ENCODE data around the gene PSD. TPM values are rescaled to one million over a fixed set of nuclear protein-coding genes. Genes with fewer than 3 reads are reported as not detected.

Gene PSD
- total and polyA plus RNA-seq, 9 of the 15 experiments (the other 6 are each of a cell fraction or from before 2014, with no cell fraction given) = 0.11 to 1.7 (median 0.54) TPM; not detected in 2

DNA sequence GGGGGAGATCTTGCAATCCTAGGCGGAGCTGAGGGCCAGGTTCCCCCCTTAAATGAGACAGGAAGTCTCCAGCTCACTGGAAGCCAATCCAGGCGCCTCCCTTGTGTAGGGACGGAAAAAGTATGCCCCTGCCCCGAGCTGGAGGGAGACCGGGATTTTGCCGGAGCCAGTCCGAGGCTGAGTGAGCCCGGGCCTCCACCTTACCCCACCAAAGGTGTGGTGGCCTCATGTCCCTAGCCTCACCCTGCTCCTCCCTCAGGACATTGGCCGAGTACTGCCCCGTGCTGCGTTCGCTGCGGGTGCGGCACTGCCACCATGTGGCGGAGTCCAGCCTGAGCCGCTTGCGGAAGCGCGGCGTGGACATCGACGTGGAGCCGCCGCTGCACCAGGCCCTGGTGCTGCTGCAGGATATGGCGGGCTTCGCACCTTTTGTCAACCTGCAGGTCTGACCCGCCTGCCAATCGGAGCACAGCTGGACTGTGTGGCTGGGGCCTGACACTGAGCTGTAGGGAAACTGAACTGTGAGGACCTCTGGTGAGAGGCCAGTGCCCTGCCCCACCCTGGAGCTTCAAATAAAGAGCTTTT is 4.1 kb upstream of the PSD start (continued):
- TF ChIP-seq RAD21 (CRISPR knock-in tag; conservative IDR thresholded peaks at IDR 0.05 in 1 of 2, IDR thresholded peaks at IDR 0.05 in 1 of 2) (peak; percentile 56 to 72), ZNF696 (CRISPR knock-in tag; conservative IDR thresholded peaks at IDR 0.05) (no peak), KDM1A (IDR thresholded peaks at IDR 0.05) (no peak), MXD1 (CRISPR knock-in tag; IDR thresholded peaks at IDR 0.05; ENCODE audit: borderline replicate concordance, poor library complexity, severe bottlenecking) (no peak), BRCA1 (IDR thresholded peaks at IDR 0.05) (no peak), BRCA1 (CRISPR knock-in tag; IDR thresholded peaks at IDR 0.05) (no peak), NEUROD1 (IDR thresholded peaks at IDR 0.05; ENCODE audit: borderline replicate concordance, low read depth, low read length, partially characterized antibody) (peak; percentile 50), RBM15 (IDR thresholded peaks at IDR 0.05; ENCODE audit: insufficient read depth, low read length) (no peak), ZNF146 (CRISPR knock-in tag; IDR thresholded peaks at IDR 0.05; ENCODE audit: unreplicated experiment) (no peak), C11orf30 (IDR thresholded peaks at IDR 0.05; ENCODE audit: low read depth) (no peak), ZSCAN32 (CRISPR knock-in tag; IDR thresholded peaks at IDR 0.05) (no peak), PTRF (tag; IDR thresholded peaks at IDR 0.05) (no peak), ZBED1 (IDR thresholded peaks at IDR 0.05) (no peak), ZNF280A (IDR thresholded peaks at IDR 0.05; ENCODE audit: low read depth, partially characterized antibody) (no peak), HDAC3 (IDR thresholded peaks at IDR 0.05; ENCODE audit: borderline replicate concordance, partially characterized antibody) (no peak), PTTG1 (tag; IDR thresholded peaks at IDR 0.05; ENCODE audit: low read depth) (no peak), SAFB2 (IDR thresholded peaks at IDR 0.05; ENCODE audit: borderline replicate concordance, low read depth, low read length, severe bottlenecking) (no peak), ZNF785 (CRISPR knock-in tag; IDR thresholded peaks at IDR 0.05) (no peak), BCOR (IDR thresholded peaks at IDR 0.05) (no peak), FOXA1 (IDR thresholded peaks at IDR 0.05; ENCODE audit: borderline replicate concordance) (no peak), ETV6 (IDR thresholded peaks at IDR 0.05; ENCODE audit: borderline replicate concordance in 1 of 2, low read depth in 2 of 2, low read length in 1 of 2) (peak in 1 of 2 experiments; percentile 68; a peak in 1 of 4 replicates), ETV6 (CRISPR knock-in tag; IDR thresholded peaks at IDR 0.05; ENCODE audit: borderline replicate concordance) (no peak), HDAC8 (tag; IDR thresholded peaks at IDR 0.05) (no peak)
- TF ChIP-seq, protein P1, sequence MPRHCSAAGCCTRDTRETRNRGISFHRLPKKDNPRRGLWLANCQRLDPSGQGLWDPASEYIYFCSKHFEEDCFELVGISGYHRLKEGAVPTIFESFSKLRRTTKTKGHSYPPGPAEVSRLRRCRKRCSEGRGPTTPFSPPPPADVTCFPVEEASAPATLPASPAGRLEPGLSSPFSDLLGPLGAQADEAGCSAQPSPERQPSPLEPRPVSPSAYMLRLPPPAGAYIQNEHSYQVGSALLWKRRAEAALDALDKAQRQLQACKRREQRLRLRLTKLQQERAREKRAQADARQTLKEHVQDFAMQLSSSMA (CRISPR knock-in tag; IDR thresholded peaks at IDR 0.05) = no peak
- TF ChIP-seq, protein P2, sequence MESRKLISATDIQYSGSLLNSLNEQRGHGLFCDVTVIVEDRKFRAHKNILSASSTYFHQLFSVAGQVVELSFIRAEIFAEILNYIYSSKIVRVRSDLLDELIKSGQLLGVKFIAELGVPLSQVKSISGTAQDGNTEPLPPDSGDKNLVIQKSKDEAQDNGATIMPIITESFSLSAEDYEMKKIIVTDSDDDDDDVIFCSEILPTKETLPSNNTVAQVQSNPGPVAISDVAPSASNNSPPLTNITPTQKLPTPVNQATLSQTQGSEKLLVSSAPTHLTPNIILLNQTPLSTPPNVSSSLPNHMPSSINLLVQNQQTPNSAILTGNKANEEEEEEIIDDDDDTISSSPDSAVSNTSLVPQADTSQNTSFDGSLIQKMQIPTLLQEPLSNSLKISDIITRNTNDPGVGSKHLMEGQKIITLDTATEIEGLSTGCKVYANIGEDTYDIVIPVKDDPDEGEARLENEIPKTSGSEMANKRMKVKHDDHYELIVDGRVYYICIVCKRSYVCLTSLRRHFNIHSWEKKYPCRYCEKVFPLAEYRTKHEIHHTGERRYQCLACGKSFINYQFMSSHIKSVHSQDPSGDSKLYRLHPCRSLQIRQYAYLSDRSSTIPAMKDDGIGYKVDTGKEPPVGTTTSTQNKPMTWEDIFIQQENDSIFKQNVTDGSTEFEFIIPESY (CRISPR knock-in tag; IDR thresholded peaks at IDR 0.05) = peak; percentile 53; the same call in 1 of the 2 replicates
